HG03060 (cell line): ENCODE measurements around the gene LY9.
"Not testable (repeated sequence)": the region's sequence is repeated elsewhere in the genome, so short reads cannot be mapped to it uniquely, and the experiment has no call there.

Source experiments
- ATAC-seq: cut with Tn5 transposase; IDR thresholded peaks from one replicate; pipeline ENCODE4 v1.9.1; 2021; ENCODE audit warnings: low read depth, moderate number of reproducible peaks; ENCODE audit not compliant: unreplicated experiment

Gene LY9

GRCh38 chr1:160773093-160773492, 22.9 kb upstream of the LY9 start:
- no peak for ATAC-seq

GRCh38 chr1:160774886-160775719, 20.9 kb upstream of the LY9 start:
- no peak for ATAC-seq

- no peak for ATAC-seq
Measured at GRCh38 chr1:160776178-160776577, 19.8 kb upstream of the LY9 start.

DNA sequence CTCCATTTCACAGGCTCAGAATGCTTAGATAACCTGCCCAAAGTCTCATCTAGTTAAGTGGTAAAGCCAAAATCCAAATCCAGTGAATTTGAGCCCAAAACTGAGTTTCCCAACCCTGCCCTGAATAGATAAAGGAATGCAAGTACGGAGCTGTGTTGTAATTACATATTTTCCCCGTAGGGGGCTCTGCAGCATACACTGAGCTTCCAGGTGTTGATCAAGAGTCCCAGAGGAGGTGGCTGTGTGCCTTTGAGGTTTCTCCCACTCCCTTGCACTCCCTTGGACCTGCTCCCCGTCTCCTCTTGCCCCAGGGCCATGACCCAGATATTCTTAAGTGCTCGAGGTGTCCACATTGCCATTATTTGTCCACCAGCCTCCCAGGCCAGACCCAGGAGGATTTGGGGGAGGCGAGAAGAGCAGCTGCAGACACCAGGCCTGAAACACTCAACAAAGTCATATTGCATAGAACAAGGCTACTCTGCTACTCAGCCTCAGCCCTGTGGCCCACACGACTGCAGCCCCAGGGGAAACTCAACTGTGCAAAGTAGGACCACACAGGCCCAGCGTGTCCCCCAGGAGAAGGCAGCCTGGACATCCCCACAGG, 18.4 kb upstream of the LY9 start:
- no peak for ATAC-seq

DNA sequence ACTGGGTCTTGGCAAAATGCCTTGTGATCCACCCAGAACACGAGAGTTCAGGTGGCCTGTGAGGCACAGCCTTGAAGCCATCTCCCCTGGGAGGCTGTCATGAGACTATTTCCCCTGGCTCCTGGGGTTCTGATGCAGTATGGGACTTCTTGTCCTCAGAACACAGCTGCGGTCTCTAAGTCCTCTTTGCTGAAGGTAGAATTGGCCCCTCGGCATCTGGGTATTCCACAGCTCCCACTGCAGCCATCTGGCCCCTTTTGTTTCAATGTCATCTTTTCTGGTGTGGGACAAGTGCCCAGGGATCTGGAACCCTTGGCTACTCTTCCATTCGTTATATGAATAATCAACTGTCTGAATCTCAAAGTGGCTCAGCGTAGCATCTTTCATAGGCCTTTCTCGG, 17.0 kb upstream of the LY9 start:
- no peak for ATAC-seq

DNA sequence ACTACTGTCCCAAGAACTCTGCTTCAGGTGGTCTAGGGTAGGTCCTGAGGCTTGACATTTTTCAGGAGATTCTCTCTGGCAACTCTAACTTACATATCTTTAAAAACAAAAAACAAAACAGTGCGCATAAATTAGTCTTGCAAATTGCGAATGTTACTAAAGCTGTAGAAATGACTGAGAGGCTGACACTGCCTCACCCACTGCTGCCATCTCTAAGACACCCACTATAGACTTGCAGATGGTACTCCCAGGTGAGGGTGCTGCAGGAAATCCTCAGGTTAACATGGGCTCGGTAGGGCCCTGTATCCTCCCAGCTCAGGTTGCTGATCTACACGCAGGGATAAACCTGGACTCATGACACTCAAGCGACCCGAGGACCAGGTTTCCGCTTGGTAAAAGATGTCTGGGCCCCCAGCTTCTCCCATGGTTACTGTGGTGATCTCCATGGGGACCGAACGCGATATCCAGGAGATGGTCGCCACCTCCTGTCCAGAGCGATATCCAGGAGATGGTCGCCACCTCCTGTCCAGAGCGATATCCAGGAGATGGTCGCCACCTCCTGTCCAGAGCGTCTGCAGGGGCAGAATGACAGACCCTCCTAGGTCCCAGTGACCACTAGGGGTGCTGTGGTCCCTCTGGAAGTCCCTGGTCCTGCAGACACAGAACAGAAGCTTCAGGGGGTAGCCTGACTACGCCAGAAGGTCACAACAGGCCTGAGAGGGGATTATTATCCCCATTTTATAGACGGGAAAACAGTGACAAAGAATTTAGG, 16.2 kb upstream of the LY9 start:
- ATAC-seq: no peak

DNA sequence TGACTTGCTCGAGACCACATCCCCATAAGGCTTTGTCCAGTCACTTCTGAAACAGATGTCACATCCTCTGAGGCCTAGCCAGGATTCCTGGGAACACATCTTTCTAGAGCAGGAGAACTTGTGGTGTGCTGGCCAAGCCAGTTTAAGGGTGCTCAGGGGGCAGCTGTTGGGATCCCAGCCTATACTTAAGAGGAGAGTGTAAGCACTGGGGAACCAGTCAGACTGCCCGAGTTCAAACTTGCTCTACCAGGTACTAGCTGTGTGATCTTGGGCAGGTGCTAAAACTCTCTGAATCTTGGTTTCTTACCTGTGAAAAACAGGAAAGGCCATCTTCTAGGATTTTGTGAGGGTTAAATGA, 15.6 kb upstream of the LY9 start:
- ATAC-seq: no peak

DNA sequence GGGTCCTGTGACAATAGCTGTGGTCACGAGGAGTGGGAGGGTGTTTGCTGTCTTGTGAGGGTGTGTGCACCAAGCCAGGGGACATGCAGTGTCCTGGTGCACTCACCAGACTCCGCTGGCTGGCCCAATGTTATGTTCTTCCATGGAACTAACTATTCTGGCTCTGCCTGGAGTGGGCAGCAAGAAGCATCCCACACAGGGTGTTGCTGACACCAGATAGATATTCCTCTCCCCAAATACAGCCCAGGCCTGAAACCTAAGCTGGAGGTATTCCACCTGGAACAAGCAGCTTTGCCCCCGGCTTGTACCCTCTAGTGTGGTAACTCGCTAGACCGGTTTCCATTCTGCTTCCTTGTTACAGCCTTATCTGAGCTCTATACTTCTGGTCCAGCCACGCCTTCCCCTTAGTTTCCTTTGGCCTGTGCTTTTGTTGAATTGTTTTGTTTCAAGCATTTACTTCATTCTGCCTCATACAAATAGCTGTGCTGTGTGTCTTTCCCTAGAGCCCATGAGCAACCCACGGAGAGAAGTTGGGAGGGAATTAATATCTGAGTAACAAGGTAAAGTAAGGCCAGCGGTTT, 14.7 kb upstream of the LY9 start:
- ATAC-seq: no peak

DNA sequence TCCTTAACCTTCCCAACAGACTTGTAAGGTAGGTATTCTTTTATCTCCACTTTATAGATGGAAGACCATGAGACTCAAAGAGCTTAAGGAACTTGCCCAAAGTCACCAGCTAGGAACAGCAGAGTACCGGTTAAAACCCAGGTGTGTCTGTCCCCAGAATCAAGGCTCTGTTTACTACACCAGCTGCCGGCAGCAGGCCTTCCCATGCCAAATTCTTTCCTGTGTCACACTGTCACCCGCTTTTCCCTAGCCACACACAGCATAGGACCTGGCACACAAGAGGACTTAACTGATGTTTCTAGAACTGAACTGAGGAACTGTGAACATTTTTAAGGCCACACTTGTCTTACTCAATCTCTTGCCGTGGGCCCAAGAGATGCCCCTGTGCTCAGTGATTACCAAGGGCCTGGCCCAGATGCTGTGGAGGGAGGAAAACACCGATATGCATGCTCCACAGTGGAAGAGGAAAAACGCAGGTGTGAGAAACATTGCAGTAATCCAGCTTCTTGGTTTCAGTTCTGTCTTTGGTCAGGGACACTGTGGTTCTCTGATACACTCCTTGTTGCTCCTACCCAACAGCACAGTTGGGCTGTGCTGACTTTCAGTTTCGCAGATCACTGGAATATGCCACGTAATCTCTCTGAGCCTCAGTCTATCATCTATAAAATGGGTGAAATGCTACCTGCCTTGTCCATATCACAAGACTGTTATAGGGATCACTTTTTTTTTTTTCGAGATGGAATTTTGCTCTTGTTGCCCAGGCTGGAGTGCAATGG, 13.9 kb upstream of the LY9 start:
- ATAC-seq: peak; percentile 76

- not testable (repeated sequence) for ATAC-seq
Measured at GRCh38 chr1:160782988-160783765, 12.8 kb upstream of the LY9 start.

DNA sequence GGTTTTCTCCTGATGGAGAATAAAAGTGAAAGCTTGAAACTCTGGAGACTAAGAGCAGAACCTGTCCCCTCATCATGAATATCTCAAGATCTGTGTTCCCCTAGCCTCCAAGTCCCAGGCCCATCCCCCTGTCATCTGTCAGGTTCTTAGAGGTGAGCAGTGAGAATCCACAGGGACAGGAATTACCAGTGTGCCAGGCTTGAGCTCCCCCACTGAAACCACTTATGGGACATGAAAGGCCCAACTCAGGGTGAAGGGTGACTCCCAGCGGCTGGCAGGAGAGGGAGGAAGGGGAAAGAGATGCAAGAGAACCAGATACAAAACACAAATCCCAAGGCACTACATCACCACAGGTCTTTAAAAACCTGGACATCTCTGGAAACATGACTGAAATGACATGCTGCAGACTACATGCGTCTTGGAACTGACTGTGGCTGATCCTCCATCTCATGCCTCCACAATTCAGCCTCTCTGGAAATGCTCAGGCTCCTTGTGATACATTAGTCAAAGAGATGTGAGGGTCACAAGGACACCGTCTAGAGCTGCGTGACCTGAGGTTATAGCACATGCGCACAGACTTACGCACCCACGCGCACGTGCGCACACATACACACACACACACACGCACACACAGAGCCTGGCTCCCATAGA, 6.8 kb upstream of the LY9 start:
- ATAC-seq: peak; percentile 11

GRCh38 chr1:160789702-160790611, 6.0 kb upstream of the LY9 start:
- peak; percentile 82 for ATAC-seq

GRCh38 chr1:160794376-160794775, 1.6 kb upstream of the LY9 start:
- no peak for ATAC-seq

- ATAC-seq: no peak
Measured at GRCh38 chr1:160797271-160797709, 1.3 kb downstream of the LY9 start.

DNA sequence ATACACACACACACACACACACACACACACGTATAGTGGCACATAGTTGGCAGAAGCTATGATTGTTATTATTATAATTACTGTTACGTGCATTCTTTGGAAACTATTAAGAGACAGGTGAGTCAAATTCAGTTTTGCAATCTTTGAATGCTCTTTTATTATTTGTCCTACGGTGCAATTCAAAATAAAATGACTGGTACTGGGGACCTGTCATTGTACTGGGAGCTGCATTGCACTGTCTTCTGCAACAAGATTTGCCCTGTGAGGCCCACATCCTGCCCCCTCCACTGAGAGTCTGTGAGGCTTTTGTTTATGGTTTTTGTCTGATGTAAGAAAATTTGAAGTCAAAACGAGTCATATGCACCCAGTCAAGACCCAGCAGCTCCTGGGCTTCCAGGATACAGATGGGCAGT, 1.9 kb downstream of the LY9 start:
- no peak for ATAC-seq

GRCh38 chr1:160798439-160798838, 2.5 kb downstream of the LY9 start:
- no peak for ATAC-seq

DNA sequence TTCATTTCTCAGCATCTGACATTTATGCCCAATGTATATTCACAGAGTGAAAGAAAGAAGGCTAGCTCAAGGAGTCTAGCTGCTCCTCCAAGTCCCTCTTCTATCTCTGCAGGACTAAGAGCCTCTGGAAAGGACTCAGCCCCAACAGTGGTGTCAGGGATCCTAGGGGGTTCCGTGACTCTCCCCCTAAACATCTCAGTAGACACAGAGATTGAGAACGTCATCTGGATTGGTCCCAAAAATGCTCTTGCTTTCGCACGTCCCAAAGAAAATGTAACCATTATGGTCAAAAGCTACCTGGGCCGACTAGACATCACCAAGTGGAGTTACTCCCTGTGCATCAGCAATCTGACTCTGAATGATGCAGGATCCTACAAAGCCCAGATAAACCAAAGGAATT, 3.7 kb downstream of the LY9 start:
- no peak for ATAC-seq

DNA sequence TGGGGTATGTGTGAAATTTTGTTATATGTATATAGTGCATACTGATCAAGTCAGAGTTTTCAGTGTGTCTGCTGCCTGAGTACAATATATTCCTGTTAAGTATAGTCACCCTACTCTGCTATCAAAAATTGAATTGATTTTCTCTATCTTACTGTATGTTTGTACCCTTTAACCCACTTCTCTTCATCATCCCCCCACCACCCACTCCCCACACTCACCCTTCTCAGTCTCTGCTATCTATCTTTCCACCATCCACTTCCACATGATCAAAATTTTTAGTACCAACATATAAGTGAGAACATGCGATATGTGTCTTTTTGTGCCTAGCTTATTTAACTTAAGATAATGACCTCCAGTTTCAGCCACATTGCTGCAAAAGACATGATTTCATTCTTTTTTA, 4.2 kb downstream of the LY9 start:
- no peak for ATAC-seq
